Hepatic stellate cell (primary cell): ENCODE data around the gene TUBB3.
A peak's percentile ranks its signal among the peaks of the same experiment; 100 is the strongest.

ENCODE experiments used
- DNase-seq: peaks from one replicate; pipeline ENCODE4 v3.0.0; 2011; ENCODE audit warnings: low spot score

Gene TUBB3

DNA sequence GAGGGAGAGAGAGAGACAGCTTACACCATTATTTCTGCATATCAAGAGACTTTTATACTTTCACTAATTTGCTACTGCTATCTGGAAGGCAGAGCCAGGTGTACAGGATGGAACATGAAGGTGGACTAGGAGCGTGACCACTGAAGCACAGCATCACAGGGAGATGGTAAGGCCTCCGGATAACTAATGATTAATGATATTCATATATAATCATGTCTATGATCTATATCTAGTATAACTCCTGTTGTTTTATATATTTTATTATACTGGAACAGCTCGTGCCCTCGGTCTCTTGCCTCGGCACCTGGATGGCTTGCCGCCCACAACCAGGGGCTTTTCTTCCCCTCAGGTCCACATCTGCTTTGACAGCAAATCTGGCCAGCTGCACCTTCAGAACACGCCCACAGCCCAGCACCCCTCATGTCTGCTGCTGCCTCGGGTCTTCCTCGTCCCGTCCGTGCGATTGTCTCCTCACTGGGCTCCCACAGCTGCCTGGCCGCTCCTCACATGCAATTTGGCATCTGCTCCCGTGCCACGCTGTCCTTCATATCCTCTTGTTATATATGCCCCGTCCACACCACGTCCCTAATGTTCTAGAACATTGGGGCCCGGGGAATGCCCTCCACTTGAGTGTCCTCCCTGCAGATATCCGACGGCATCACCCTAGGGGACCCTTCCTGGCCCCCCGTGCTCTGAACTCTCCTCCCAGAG is 15.2 kb downstream of the TUBB3 start:
- no peak for DNase-seq

DNA sequence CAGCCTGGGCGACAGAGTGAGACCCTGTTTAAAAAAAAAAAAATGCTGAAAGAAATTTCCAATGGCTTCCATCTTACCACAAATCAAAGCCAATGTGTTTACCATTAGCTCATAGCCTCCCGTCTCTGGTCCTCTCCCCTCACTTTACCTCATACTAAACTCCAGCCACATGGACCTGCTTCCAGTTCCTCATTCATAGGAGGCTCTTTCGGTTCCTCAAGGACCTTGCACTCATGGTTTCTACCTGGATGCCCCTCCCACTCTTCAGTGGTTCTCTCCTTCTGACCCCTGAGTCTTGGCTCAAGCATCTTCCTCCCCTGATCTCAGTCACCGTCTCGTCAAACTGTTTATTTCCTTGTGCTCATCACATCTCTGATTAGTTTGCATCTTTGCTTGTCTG is 21.6 kb downstream of the TUBB3 start:
- no peak for DNase-seq

DNA sequence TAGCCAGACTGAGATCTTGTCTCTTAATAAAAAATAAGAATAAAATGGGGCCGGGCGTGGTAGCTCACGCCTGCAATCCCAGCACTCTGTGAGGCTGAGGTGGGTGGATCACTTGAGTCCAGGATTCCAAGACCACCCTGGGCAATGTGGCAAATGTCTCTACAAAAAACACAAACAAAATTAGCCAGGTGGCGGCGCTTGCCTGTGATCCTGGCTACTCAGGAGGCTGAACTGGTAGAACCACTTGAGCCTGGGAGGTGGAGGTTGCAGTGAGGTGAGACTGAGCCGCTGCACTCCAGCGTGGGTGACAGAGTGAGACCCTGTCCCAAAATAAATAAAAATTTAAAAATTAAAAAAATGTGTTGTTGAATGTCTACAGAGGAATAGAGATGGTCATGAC is 22.5 kb downstream of the TUBB3 start:
- no peak for DNase-seq

DNA sequence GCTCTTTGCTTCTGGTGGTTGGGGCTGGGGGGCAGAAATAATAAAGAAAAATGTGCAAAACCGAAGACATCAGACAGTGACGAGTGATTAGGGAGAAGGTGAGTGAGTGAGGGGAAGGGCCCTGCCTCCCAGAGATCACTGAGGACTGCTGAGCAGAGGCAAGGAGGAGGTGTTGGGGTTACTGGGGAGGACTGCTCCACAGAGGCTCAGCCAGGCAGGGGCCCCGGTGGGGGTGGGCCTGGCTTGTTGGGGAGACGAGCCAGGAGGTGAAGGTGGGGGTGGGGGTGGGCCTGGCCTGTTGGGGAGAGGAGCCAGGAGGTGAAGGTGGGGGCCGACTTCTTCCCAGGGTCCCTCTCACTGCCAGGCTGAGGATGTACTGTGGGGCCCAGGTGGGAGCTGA is 23.4 kb downstream of the TUBB3 start:
- no peak for DNase-seq

DNA sequence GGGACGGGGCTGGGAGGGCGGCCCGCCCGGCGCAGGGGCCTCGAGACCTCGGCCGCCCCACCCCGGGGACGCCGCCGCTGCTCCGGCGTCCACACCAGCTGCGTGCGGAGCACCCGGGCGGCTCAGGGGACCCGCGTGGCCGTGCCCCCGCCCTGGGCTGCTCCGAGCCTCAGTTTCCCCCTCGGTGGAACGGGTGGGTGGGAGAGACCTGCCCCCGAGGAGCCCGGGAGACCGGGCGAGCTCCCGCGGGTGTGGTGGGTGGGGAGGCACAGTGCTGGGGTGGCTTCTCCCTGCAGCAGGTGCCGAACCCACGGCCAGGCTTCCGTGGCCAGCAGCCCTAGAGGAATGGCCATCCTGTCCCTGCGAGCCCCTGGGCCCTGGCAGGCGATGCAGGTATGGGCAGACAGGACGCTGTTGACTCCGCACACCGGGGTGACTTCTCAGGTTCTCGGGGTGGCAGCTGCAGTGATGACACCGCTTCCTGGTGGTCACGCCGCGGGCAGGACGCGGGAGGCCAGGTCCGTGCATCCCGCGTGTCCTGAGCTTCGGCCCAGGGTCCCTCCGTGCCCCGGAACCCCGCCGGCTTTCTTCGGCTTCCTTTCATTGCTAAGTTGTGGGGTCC is 26.1 kb downstream of the TUBB3 start:
- DNase-seq, result no peak

DNA sequence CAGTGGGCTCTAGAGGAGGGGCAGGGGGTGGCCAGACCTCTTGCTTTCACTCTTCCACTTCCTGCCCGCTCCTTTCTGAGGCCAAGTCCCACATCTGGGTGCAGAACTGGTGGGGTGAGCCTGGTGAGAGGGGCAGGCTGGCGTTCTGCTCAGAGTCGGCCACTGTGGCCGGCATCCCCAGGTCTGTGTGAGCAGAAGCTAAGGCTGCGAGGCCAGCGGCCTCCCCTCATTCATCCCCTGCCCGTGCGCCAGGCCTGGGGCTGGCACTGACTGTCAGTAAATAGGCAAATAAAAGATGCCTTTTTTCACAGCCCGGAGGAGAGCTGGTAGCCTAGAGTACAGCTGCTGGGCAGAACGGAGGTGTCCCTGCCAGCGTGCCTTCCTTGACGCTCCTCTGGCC is 26.6 kb downstream of the TUBB3 start:
- DNase-seq, result no peak

DNA sequence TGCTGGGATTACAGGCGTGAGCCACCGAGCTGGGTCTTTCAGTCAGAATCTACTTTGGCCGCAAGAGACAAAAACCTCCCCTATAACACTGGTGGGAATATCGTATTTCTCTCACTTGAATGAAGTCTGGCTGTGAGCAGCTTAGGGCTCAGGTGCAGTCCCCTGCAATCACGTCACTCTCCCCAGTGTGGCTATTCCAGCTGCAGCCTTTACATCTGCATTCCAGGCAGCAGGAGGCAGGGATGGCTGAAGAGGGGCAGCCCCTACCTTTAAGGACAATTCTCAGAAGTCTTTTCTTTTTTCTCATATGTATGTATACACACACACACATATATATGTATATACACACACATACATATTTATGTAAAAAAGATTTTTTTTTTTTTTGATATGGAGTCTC is 28.4 kb downstream of the TUBB3 start:
- DNase-seq, result no peak

DNA sequence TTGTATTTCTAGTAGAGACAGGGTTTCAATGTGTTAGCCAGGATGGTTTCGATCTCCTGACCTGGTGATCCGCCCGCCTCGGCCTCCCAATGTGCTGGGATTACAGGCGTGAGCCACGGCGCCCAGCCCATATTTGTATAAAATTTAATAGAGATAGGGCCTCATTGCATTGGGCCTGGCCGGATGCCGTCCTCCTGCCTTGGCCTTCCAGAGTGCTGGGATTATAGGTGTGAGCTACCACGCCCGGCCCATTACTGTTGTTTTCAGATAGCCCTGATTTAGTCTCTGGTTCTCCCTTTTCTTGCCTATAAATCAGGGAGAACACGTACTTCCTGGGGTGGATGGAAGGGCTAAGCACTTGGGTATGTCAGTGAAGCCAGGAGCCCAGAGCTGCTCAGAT is 28.9 kb downstream of the TUBB3 start:
- DNase-seq, result no peak

DNA sequence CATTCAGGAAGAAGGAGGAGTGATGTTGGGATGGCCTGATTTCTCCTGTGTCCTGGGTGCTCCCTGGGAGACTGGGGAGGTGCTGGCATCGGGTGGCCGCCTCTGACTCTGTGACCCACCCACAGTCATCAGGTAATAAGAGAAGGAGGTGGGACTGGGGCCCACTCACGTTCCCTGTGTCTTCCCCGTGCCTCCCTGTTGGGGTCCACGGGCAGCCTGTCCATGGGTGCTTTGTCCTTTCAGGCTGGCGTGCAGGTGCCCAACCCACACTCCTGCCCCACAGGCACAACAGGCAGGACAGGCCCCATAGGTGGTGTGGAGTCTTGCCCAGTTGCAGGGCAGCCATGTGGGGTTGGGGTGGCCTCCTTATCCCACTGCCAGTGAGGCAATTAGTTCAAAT is 29.4 kb downstream of the TUBB3 start:
- no peak for DNase-seq

DNA sequence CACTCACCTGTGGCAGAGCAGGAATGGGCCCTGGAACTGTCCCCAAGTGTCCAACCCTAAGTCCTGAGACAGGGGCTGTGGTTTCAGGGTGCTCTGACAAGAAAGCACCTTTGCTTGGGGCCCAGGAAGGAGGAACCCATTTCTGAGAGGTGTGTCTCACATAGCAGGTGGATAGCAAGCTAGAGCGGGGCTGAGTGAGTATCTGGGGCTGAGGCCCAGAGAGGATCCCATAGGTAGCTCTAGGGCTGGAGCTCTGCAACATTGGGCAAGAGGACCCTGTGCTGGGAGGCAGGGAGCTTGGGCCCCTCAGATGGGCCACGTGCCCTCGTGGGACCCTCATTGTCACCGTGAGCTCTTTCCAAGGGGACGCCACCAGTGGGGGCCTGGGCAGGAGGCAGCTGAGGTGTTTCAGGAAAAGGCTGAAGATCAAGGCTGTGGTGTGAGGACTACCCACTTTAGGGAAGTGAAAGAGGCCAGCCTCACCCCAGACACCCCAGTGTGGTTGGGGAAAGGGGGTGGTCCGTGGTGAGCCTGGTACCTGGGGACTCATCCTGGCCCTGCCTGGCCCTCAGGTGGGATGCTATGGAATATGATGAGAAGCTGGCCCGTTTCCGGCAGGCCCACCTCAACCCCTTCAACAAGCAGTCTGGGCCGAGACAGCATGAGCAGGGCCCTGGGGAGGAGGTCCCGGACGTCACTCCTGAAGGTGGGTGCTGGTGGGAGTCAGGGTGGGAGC is 30.7 kb downstream of the TUBB3 start:
- DNase-seq, result no peak

DNA sequence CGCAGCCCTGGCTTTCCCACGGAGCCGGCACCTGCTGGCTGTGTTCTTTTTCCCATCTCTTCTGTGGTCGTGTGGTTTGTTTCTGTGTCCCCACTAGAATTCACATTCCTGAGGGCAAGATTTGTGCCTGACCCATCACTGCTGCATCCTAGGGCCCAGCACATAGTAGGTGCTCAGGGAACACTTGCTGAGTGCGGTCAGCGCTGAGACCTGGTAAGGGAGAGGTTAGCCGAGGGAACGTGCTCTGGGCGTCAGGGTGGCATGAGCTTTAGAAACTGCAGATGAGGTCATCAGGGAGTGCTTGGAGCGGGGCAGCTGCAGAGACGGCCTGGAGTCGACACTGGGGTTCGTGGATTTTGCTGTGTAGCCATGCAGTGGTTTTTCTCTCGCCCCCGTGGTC is 31.3 kb downstream of the TUBB3 start:
- no peak for DNase-seq

DNA sequence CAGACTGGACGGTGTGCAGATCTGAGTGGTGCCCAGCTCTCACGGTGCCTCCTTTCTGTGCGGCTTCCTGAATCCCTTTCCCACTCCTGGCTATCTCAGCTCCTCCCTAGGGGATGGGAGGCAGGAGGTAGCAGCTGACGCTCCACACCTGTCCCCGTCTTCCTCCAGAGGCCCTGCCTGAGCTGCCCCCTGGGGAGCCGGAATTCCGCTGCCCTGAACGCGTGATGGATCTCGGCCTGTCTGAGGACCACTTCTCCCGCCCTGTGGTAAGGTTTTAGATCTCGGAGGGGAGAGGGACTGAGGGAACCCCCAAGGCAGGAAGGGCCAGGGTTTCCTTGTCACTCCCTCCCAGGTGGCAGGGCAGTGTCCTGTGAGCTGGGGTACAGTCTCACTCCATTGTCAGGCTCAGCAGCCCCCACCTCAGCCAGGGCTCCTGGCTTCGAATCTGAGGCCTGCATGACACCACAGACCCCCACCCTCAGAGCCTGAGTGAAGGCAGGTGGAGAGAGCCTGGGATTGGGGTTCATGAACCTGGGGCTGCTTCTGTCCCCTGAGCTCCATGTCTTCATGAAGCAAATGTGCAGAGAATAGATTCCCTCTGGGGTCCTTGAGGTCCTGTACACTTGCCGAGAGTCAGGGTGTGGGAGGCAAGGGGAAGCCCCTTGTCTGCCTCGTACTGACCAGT is 32.0 kb downstream of the TUBB3 start:
- no peak for DNase-seq

DNA sequence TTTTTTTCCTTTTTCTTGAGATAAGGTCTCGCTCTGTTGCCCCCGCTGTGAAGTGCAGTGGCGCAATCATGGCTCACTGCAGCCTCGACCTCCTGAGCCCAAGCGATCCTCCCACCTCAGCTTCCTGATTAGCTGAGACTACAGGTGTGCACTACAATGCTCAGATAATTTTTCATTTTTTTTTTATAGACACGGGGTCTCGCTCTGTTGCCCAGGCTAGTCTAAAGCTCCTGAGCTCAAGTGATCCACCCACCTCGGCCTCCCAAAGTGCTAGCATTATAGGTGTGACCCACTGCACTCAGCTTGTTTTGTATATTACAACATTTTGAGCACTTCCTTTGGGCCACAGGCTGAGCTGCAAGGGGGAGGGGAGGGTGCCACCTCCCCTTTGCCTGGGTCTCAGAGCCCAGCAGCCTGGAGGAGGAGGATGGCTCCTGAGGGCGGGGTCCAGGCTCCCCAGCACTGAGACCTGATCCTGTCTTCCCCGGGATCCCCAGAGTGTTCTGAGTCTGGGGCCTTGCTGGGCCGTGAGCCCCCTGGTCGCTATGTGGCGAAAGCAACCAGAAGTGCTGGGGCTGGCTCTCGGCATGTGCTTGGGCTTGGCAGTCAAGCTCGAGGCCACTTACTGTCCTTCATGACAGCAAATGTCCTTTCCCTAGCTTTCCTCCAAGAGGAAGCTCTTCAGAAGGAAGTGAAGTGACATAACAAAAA is 33.5 kb downstream of the TUBB3 start:
- no peak for DNase-seq

DNA sequence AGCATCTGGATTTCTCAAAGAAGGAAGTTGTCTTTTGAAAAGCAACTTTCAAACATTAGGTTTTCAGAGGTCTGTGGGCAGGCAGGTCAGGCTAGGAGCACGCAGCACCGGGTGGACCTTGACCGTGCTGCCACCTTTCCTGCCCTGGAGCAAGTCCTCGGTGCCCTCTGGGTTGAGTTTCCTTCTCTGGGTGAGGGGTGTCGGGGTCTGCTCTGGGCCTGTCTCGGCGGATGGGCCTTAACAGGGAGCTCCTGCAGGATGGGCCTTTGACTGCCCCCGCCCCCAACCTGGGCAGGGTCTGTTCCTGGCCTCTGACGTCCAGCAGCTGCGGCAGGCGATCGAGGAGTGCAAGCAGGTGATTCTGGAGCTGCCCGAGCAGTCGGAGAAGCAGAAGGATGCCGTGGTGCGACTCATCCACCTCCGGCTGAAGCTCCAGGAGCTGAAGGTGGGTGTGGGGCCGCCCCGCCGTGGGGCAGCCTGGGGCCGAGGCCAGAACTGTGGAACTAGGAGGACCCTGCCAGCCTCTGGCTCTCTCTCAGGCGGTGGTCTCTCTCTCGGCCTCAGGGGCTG is 34.2 kb downstream of the TUBB3 start:
- no peak for DNase-seq

DNA sequence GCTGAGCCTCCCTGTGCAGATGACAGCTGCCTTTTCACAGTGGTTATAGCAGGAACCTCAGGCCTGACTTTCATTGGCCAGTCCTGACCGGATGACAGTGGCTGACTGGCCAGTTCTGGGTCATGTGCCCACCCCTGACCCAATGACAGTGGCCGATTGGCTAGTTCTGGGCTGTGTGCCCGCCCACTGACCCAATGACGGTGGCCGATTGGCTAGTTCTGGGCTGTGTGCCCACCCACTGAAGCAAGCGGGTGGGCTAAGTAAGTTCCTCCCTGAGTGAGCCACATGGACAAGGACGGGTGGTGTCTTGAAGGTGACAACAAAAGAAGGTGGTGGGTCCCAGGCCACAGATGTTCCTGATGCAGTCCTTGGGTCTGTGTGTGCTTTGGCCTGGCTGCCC is 34.9 kb downstream of the TUBB3 start:
- DNase-seq, result peak; percentile 59

DNA sequence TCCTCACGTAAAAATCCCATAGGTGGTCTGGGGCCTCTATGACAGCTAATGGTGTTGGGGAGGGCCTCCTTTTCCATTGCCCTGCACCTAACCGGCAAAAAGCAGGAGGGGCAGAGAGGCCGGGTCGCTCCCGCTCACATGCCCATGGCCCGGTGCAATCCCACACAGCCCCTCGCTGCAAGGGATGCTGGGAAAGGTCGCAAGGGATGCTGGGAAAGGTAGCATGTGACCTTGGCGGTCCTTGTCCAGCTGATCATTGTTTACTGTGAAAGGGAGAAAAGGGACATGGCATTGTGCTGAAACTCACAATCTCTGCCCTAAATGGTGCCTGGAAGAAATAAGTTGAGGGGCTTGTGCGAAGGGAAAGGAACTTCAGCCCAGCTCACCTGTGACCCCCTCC is 35.5 kb downstream of the TUBB3 start:
- no peak for DNase-seq

DNA sequence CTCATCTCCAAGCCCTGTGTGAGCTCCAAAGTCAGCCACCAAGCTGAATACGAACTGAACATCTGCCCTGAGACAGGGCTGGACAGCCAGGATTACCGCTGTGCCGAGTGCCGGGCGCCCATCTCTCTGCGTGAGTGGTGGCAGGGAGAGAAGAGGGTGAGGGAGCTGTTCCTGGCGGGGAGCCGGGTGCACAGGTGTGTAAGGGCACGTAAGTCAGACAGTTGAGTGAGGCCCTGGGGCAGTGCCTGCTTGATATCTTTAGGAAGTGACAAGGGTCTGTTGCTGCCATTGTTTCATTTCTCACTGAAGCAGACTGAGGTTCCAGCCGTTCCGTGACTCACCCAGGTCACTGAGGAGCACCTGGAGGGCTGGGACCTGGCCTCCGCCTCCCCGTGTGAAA is 37.8 kb downstream of the TUBB3 start:
- no peak for DNase-seq

DNA sequence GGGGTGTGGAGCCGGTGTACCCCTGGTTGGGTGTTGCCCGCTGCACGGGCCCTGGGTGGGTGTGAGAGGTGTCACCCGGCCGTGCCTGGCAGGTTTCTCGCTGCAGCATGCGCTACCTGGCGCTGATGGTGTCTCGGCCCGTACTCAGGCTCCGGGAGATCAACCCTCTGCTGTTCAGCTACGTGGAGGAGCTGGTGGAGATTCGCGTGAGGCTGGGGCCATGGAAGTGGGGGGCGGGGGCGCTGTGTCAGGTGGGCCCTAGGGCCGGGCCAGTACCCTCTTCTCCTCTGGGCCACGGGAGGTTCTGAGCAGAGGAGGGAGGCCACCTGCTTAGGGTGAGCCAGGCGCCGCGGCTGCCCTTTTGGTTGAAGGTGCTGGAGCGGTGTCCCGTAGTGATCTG is 38.8 kb downstream of the TUBB3 start:
- no peak for DNase-seq

DNA sequence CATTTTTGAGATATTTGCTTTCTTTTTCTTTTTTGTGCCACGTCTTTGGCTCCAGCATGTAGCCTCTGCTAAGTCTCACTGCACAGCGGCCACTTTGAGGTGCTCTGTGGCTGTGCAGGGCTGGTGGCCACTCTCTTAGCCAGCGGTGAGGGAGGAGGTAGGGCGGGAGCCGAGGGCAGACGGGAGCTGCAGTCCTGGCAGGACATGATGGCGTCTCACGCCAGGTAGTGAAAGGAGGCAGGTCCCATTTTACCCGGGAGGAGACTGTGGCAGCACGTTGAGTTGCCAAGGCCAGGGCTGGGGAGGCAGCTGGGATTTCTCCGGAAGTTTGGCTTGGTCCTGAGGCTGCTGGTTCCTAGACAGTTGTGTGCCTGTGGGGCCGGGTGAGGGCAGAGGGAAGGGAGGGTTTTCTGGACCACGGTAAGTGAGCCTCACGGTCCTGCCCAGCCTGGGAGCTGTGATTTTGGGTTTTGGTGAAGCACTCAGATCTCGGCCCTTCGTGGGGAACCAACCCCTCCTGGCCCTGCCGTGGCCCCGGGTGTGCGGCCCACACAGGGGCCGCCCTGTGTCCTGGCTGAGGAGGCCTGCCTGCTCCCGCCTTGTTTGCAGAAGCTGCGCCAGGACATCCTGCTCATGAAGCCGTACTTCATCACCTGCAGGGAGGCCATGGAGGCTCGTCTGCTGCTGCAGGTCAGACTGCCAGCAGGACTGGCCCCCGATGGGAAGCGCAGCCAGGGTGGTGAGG is 39.8 kb downstream of the TUBB3 start:
- no peak for DNase-seq

DNA sequence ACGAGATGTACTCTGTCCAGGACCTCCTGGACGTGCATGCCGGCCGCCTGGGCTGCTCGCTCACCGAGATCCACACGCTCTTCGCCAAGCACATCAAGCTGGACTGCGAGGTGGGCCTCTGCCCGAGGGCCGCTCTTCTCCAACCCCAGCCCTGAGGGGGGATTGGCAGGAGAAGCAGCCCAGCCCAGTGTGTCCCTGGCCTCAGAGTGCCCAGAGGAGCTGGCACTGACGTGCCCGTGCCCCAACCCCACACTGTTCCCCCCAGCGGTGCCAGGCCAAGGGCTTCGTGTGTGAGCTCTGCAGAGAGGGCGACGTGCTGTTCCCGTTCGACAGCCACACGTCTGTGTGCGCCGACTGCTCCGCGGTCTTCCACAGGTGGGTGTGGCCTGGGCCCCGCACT is 41.1 kb downstream of the TUBB3 start:
- DNase-seq, result no peak
